Kidney (tissue), 14 donors: Measurements from ENCODE around the gene SLC26A1. TPM values are rescaled to one million over a fixed set of nuclear protein-coding genes. Genes with fewer than 3 reads are reported as not detected.

ENCODE experiments used
- DNase-seq, 5 donors: peaks; one replicate each; pipeline ENCODE4 v3.0.0-alpha.2; 2013 to 2020
- FAIRE-seq: peaks from 2 replicates; lab custom pipeline; 2012; peaks lifted over from hg19 to GRCh38; lab: Jason Lieb, UNC
- H3K27ac ChIP-seq, 2 donors: one replicate each; pipeline ENCODE4 v1.7.0; 2013; ENCODE audit warnings: low read depth in 2 of 2, low read length in 2 of 2, inconsistent platforms in 1 of 2
- H3K27me3 ChIP-seq: one replicate; pipeline ENCODE4 v1.7.1; 2013; ENCODE audit warnings: low read length, inconsistent platforms; ENCODE audit not compliant: control insufficient read depth, insufficient read depth
- H3K36me3 ChIP-seq, 3 donors: one replicate each; pipeline versions ENCODE4 v1.7.0 to v1.7.1; 2013; ENCODE audit warnings: low read length in 3 of 3, control low read depth in 1 of 3, inconsistent platforms in 1 of 3; ENCODE audit not compliant: insufficient read depth in 3 of 3, control insufficient read depth in 2 of 3
- H3K4me1 ChIP-seq, 3 donors: one replicate each; pipeline versions ENCODE4 v1.7.0 to v1.7.1; 2013; ENCODE audit warnings: low read length in 3 of 3, inconsistent platforms in 1 of 3, low read depth in 1 of 3; ENCODE audit not compliant: control insufficient read depth in 2 of 3, insufficient read depth in 2 of 3
- H3K4me3 ChIP-seq, 3 donors: one replicate each; pipeline versions ENCODE4 v1.7.0 to v1.8.1; 2013; ENCODE audit warnings: low read length in 3 of 3, control low read depth in 1 of 3, inconsistent platforms in 1 of 3
- H3K9ac ChIP-seq, 3 donors: one replicate each; pipeline versions ENCODE4 v1.7.0 to v1.7.1; 2013; ENCODE audit warnings: low read length in 3 of 3, control low read depth in 1 of 3, inconsistent platforms in 1 of 3
- H3K9me3 ChIP-seq, 3 donors: one replicate each; pipeline versions ENCODE4 v1.7.0 to v1.7.1; 2013; ENCODE audit warnings: low read length in 3 of 3, control low read depth in 1 of 3, inconsistent platforms in 1 of 3; ENCODE audit not compliant: control insufficient read depth in 2 of 3, insufficient read depth in 1 of 3
- CTCF ChIP-seq: IDR thresholded peaks from 3 replicates; pipeline ENCODE4 v1.5.1; 2012; ENCODE audit warnings: mild to moderate bottlenecking, moderate library complexity, borderline replicate concordance; ENCODE audit not compliant: insufficient read depth; ENCODE audit errors: extremely low read depth
- intact Hi-C: fragments of 100-400 bp; cut with DNase I; formaldehyde crosslinking; loops from one replicate; pipeline ENCODE4 v1.11.1; 2022
- polyA plus RNA-seq: library from polyadenylated mRNA; stranded (reverse); fragments of 350-450 nt; fragmentation: Illumina TruSeq; extraction: RNeasy Lipid Tissue Mini Kit (QIAGEN cat#74804); gene quantifications from one replicate; pipeline ENCODE4 v1.2.3, GENCODE V29; 2014; ENCODE audit warnings: low read depth, low replicate concordance; ENCODE audit not compliant: insufficient read depth
- total RNA-seq: library from RNA; stranded (reverse); fragmentation: NEBNext Ultra II Directional; extraction: Animal tissue kit (Norgen Biotek cat#: 25700); gene quantifications from one replicate; pipeline ENCODE4 v1.2.1, GENCODE V29; 2021
- donor health status: control.
- donor health status: control.
- donor health status: control.
- donor health status: control.
- donor health status: control.
- donor health status: DM: yes; HTN: yes; CAD: no.
- donor health status: Normal renal cell carcinoma (clear cell type).

The SLC26A1 gene
- total and polyA plus RNA-seq, 2 donors from 2014 or later, result 2.9 to 10.2 TPM

- no peak for FAIRE-seq
- Histone ChIP-seq H3K36me3 (no peaks in the 10 kb centered on the region), H3K9me3 (no peaks in the 10 kb centered on the region), H3K27ac (no peak overlapping the region), H3K9ac (no peak overlapping the region), H3K4me3 (no peak overlapping the region), H3K4me1 (no peaks in the 10 kb centered on the region), H3K27me3 (no peaks in the 10 kb centered on the region)
- TF ChIP-seq CTCF, result no peak
- DNase-seq, result peak in 1 of 5 donors; percentile 50
- intact Hi-C loops, result no loop called here
Measured at GRCh38 chr4:948936-949300, 44.3 kb downstream of the SLC26A1 start.

GRCh38 chr4:948101-948935 lies 44.9 kb downstream of the SLC26A1 start:
- no peak for FAIRE-seq
- intact Hi-C loops, result no loop called here
- TF ChIP-seq CTCF, result no peak
- Histone ChIP-seq H3K9ac (no peak overlapping the region), H3K4me1 (no peaks in the 10 kb centered on the region), H3K4me3 (no peak overlapping the region), H3K9me3 (no peaks in the 10 kb centered on the region), H3K27ac (no peak overlapping the region), H3K36me3 (no peaks in the 10 kb centered on the region), H3K27me3 (no peaks in the 10 kb centered on the region)
- DNase-seq, result peak in 2 of 5 donors; percentile 37 to 57

GRCh38 chr4:947491-947971 lies 45.7 kb downstream of the SLC26A1 start:
- H3K27ac ChIP-seq, result no peak overlapping the region
- H3K9ac ChIP-seq, result no peak overlapping the region
- no peaks in the 10 kb centered on the region for H3K4me1 ChIP-seq
- FAIRE-seq (no peak), DNase-seq (peak in 1 of 5 donors; percentile 75)
- no peak for TF ChIP-seq CTCF
- intact Hi-C loops, result no loop called here
- no peaks in the 10 kb centered on the region for H3K9me3 ChIP-seq
- H3K27me3 ChIP-seq, result no peaks in the 10 kb centered on the region
- no peak overlapping the region for H3K4me3 ChIP-seq
- H3K36me3 ChIP-seq, result no peaks in the 10 kb centered on the region
